ENCODE measurements around the gene WDR1. TPM values are rescaled to one million over a fixed set of nuclear protein-coding genes. Genes with fewer than 3 reads are reported as not detected.

WDR1 gene
- total RNA-seq, 1 donor from 2014 or later = 75.5 TPM

GRCh38 chr4:10036807-10037342 lies 79.7 kb downstream of the WDR1 start:
- no peak for DNase-seq

GRCh38 chr4:10035130-10035529 lies 81.5 kb downstream of the WDR1 start:
- no peak for DNase-seq

- no peak for DNase-seq
These were observed 81.9 kb downstream of the WDR1 start for GRCh38 chr4:10034612-10035104.

- no peak for DNase-seq
These were observed 82.5 kb downstream of the WDR1 start for GRCh38 chr4:10034136-10034535.

DNA sequence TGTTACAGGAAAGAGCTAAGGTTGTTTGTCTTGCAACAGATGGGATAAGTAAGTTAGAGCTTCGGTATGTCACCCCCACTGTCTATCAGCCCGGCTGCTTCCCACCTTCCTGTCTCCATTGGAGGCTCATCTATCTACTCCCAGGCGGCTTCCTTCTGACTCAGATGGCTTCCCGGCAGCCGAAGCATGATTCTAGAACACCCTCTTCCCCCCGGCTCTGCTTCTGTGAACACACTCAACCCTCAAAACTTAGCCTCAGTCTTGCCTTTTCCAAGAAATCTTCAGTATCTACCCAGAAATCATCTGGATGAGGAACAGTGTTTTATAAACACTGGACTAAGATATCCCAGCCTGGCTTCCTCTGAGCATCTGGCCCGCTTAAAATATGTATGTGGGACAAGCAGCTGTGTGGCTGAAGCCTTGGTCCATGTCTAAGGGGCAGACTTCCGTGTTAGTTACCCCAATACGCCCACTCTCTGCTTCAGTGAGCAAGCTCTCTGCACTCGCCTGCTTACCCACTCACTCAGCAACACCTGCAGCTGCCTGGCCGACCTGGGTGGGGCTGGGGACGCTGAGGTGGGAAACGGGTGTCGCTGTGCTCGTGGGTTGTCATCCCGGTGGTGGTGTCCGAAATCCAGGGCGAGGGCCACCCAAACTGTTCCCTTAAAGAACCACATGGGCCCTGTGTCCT lies 83.3 kb downstream of the WDR1 start:
- DNase-seq = no peak

DNA sequence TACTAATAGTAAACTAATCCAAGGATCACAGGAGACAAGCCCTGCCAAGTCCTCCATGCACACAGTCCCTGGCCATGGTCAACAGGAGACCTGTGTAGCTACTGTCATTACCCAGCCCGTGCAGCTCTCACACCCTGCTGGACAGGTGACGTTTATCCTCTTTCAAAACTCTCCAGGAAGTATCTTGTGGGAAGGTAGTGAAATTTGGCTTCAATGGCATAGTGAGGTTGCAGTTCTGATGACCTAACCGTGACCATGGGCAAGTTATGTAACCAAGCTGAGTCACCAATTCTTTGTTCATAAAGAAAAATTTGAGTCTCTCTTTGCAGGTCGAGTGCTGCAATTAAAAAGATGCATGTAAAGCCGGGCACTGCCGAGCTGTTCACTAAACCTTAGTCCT lies 84.0 kb downstream of the WDR1 start:
- DNase-seq = no peak

GRCh38 chr4:10031668-10032590 lies 84.7 kb downstream of the WDR1 start:
- DNase-seq = no peak

GRCh38 chr4:10030972-10031667 lies 85.5 kb downstream of the WDR1 start:
- no peak for DNase-seq

DNA sequence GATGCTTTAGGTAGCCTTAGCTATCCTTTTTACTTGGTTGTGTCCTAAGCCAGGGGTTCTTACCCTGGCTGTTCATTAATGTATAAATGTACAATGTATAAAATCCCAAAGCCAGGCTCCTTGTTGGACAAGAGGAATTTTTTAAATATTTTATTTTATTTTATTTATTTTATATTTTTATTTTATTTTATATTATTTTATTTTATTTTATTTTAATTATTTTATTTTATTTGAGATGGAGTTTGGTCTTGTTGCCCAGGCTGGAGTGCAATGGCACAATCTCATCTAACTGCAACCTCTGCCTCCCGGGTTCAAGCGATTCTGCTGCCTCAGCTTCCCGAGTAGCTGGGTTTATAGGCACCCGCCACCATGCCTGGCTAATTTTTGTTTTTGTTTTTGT lies 87.2 kb downstream of the WDR1 start:
- DNase-seq = no peak

DNA sequence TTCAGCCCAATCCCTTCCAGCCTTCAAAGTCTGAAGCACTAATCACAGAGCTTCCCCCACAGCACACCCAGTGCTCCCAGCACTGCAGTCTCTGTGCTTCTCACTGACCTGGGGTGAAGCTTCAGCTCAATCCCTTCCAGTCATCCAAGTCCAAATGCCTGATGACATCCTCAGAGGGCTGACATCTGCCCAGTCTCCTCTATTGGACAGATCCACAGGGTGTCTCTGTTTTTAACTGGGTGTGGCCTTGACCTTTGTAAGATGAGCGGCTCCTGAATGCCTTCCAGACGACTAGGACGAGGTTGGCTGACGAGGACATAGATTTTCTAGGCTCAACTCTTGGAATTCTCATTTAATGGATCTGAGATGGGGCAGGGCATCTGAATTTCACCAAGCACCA lies 87.7 kb downstream of the WDR1 start:
- no peak for DNase-seq

GRCh38 chr4:10026485-10026884 lies 90.1 kb downstream of the WDR1 start:
- no peak for DNase-seq

- no peak for DNase-seq
These were observed 91.3 kb downstream of the WDR1 start for GRCh38 chr4:10025230-10025806.

Small RNA genes within 50 kb of the gene (small RNA-seq; reads per million reads assigned to genes)
- gene AC093664.1 (not detected), gene MIR3138 (not detected), gene RNA5SP155 (not detected)

Other genes starting within 250 kb of the WDR1 start
- gene SLC2A9, start 95.3 kb downstream of the WDR1 start, total RNA-seq = 3.1 TPM